GM18511 (cell line): ENCODE data around the gene HMX2.
"Not testable (repeated sequence)": the region's sequence is repeated elsewhere in the genome, so short reads cannot be mapped to it uniquely, and the experiment has no call there.

Experiments used
- ATAC-seq: cut with Tn5 transposase; IDR thresholded peaks from one replicate; pipeline ENCODE4 v1.9.1; 2021; ENCODE audit warnings: mild to moderate bottlenecking, moderate library complexity; ENCODE audit not compliant: unreplicated experiment

The HMX2 gene

GRCh38 chr10:123150271-123150985 is 2.5 kb downstream of the HMX2 start:
- no peak for ATAC-seq

DNA sequence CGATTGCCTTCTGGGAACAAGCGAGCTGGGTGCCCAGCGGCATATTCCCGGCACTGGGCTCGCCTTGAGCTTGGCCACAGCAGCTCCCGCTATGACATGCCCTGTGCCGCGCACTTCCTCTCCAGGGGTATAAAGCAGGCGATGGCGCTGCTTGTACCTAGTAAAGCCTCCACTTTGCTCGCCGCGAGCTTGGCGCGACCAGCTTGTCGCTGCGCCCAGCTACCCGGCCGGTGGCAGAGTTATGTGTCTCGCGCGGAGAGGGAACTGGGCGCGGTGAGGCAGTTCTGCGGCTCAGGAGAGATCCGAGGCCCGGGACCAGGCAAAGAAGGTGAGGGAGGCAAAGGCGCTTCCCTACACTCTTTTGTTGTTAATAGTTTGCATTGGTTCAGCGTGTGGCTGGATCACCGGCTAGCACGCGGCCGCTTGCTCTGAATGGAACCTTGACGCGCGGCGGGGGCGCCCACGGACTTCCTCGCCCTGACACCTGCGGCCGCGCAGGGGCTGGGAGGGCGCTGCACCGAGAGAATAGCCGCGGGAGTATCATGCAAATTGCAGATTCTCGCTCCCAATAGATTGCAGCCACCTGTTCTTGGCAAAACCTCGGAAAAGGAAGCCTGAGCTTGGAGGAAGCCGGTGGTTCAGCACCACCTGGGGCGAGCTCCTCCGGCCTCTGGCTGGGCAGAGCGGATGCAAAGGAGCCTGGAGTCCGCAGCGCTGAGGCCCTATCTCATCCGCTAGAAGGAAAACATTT is 3.2 kb downstream of the HMX2 start:
- ATAC-seq, result no peak

DNA sequence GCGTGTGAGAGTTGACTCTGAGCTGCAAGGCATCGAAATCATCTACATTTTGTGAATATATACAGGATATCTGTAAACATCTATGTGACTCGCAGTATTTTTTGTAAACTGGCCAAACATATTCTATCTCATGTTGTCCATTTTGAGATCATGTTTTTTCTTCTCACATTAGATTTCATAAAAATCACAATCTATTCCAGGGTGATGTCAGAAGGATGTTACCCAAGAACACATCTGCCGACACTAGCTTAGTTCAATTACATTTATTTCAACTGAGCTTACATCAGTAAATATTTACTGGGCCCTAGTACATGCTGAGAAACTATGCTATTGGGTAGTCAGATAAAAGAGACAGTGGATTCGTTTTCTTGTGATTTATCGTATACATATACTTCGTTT is 3.8 kb downstream of the HMX2 start:
- no peak for ATAC-seq

DNA sequence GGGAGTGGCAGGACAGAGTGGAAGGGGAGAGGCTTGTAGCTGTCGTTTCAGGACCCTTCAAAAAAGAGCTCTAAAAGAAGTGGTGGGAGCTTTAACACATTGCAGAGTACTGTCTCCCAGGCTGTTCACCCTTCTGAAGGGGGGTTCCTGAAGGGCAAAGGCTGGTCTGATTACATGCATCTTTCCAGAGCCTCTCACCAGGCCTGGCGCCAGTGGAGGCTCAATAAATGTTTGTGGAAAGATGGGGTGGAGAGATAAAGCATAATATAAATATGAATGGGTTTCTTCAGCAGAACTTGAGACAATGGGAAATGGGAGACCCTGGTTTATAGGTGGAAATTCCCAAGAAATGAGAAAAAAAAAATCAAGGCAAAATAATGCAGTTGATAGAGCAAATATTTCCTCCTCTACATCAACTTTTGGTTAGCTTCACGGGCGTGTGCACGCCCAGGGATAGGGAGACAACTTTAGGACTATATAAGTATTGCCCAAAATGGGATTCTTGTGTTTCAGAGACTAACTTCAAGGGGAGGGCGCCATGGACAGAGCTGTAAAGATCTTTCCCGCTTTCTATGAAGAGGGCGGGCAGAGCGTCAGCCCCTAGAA is 5.7 kb downstream of the HMX2 start:
- no peak for ATAC-seq

DNA sequence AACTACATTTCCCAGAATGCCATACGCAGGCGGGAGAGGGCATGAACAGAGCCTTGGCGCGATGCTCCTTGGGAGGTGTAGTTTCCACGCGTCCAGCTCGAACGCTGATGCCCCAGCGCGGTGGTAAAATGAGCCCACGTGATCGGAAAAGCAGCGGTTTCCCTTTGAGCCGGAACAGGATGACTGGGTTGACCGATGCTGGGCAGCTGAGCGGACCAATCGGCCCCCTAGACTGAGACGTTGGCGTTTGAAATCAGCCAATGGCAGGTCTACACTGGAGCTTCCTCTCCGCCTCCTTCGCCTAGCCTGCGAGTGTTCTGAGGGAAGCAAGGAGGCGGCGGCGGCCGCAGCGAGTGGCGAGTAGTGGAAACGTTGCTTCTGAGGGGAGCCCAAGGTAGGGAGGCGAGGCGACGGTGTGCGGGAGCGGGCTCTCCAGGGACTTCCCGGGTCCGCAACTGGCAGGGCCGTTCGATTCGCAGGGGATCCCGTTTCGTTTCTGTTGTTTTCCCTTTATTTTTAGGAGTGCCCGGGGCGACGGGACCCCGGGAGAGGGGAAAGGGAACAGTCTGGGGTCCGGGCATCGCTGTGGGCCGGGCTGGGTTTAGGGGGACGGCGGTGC is 6.3 kb downstream of the HMX2 start, which contains the start of gene BUB3:
TSS of gene BUB3 (plus strand) at position 311 of the 619 bp plus-strand sequence. CDS start 516 bp downstream, outside the sequence.
- ATAC-seq, result peak; percentile 94

- peak; percentile 63 for ATAC-seq
Measured at GRCh38 chr10:123154711-123155505, 7.0 kb downstream of the HMX2 start.

DNA sequence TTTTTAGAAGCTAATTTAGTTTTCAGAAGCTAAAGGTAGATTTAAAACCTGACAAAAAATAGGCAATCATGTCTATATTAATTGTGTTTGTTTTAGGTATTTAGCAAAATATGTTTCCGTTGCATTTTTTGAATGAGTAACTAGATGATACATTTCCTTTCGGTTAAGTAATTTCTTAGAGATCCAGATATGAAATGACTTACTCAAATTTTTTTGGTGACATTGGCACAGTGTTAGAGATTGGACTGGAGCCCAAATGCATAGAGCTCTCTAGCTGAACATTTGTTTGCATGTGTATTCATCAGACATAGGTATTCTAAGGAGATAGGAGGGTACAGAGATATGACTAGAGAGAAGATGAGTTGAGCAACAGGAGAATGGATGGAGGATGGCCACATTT is 8.1 kb downstream of the HMX2 start:
- ATAC-seq, result no peak

DNA sequence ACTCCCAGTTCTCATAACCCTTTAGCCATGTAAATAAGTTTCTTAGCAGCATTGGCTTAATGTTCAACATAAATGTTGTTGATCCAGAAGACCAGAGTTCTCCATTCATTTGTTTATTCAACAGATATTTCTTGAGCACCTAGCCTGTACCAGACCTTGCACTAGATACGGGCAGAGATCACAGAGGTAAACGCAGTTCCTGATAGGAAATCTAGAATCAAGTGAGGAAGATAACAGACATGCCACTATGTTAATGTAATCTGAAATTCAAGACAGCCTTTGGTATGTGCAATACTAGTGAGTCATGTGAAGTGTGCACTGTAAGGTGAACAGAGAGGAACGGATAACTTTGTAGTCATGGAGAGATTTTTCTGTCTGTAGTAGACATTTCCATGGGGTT is 9.3 kb downstream of the HMX2 start:
- no peak for ATAC-seq

DNA sequence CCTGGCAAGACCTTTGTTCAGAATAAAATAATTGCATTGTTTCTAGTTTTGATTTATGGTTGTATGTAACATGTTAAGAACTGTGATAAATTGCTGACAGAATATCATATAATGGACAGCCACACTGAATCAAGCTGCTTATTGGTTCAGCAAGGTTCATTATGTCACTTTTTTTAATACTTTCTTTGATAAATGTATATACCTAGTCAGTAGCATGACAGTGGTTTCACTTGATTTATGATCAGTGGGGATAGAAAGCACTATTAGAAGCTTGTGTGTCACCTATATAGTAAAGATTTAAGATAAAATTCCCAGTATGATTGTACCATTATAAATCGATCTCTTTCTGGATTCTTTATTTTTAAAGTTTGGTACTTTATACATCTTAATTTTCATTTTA is 10.7 kb downstream of the HMX2 start:
- no peak for ATAC-seq

GRCh38 chr10:123160311-123160980 is 12.5 kb downstream of the HMX2 start:
- ATAC-seq, result no peak

- ATAC-seq, result no peak
Measured at GRCh38 chr10:123164319-123164718, 16.4 kb downstream of the HMX2 start.

GRCh38 chr10:123165445-123166072 is 17.6 kb downstream of the HMX2 start:
- ATAC-seq, result no peak

DNA sequence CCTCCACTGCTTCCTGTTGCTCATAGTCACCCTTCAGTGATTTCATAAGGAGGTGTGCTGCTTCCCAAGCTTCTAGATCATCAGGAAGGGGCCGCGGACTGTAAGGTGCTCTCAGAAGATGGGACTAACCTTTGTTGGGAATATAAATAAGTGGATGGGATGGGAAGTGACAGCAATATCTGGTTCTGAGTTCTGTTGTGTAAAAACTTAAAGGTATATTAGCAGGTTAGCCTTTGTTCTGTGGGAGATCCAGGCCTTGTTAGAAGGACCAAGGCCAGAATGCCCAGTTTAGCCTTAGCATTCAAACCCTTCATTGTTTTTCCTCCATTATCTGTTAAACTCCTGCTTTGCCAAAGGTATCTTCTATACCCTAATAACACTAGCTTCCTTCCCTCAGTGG is 18.7 kb downstream of the HMX2 start:
- ATAC-seq, result no peak

GRCh38 chr10:123170961-123171360 is 23.0 kb downstream of the HMX2 start:
- no peak for ATAC-seq

DNA sequence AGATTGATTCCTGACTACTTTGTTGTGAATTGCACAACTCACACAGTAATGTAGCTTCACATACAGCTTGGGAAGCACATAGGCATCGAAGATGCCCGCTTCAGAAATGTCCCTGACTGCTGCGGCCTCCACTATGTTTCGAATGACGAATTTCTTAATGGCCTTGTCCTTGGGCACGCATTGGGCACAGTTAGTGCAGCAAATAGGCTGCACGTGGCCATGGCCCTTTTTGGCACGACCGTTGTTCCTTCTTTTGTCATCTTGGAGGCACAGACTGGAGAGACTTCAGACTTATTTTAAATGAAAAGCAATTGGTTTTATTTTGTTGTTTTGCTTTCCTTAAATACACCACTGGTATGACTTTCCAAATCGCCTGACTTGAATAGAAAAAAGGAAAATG is 23.7 kb downstream of the HMX2 start:
- ATAC-seq, result not testable (repeated sequence)

- no peak for ATAC-seq
Measured at GRCh38 chr10:123175389-123176387, 27.8 kb downstream of the HMX2 start.

GRCh38 chr10:123178390-123178789 is 30.5 kb downstream of the HMX2 start:
- ATAC-seq, result not testable (repeated sequence)
